Gastroesophageal sphincter (tissue), 3 donors: ENCODE results near the gene MBNL1.

Source experiments
- EP300 ChIP-seq: sonication (generic); formaldehyde crosslinking; IDR thresholded peaks from one replicate; pipeline ENCODE4 v1.6.1; 2017; ENCODE audit warnings: antibody characterized with exemption, mild to moderate bottlenecking
- POLR2AphosphoS5 ChIP-seq: sonication (generic); formaldehyde crosslinking; IDR thresholded peaks from one replicate; pipeline ENCODE4 v1.6.1; 2017; ENCODE audit warnings: antibody characterized with exemption
- TF ChIP-seq, protein P1 (sequence below), 4 experiments: fragments of 200-600 bp in 2 of 4; fragments of 450-650 bp in 2 of 4; sonication (generic) in 1 of 4; IDR thresholded peaks; one replicate each; pipeline ENCODE4 v1.5.1; 2017 to 2019; ENCODE audit warnings: antibody characterized with exemption in 4 of 4, mild to moderate bottlenecking in 2 of 4, moderate library complexity in 2 of 4

DNA sequence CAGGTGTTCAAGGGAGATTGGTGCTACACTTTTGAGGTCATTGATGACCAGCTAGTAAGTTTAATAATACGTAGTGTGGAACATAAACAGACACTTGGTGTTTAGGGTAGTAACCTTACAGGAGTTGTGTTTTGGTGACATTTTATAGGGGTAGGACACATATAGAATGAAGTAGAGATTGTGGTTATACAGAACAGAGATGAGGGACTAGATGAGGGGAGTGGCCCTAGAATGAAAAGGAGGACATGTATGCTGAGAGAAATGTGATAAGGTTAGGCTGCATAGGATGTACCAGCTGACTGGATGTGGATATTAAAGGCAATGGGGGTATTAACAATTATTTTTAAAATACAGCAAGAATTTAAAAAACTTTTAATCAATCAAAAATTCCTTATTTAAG lies 8.0 kb downstream of the MBNL1 start:
- TF ChIP-seq, protein P1, sequence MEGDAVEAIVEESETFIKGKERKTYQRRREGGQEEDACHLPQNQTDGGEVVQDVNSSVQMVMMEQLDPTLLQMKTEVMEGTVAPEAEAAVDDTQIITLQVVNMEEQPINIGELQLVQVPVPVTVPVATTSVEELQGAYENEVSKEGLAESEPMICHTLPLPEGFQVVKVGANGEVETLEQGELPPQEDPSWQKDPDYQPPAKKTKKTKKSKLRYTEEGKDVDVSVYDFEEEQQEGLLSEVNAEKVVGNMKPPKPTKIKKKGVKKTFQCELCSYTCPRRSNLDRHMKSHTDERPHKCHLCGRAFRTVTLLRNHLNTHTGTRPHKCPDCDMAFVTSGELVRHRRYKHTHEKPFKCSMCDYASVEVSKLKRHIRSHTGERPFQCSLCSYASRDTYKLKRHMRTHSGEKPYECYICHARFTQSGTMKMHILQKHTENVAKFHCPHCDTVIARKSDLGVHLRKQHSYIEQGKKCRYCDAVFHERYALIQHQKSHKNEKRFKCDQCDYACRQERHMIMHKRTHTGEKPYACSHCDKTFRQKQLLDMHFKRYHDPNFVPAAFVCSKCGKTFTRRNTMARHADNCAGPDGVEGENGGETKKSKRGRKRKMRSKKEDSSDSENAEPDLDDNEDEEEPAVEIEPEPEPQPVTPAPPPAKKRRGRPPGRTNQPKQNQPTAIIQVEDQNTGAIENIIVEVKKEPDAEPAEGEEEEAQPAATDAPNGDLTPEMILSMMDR (IDR thresholded peaks at IDR 0.05) = no peak
- TF ChIP-seq POLR2AphosphoS5 (no peak), EP300 (no peak)
